ENCODE results near the gene HACL1.

HACL1 gene

GRCh38 chr3:15601399-15602145 is at the start of gene HACL1, which contains the start of gene BTD:
TSS of gene HACL1 (minus strand) at chr3:15601569. CDS start at chr3:15601463, 106 bp downstream.
TSS of gene BTD (plus strand) at chr3:15601745. CDS start at chr3:15635440, 33,695 bp downstream.
- DNase-seq (ENCODE audit: low spot score), result peak; percentile 99

GRCh38 chr3:15649858-15650257 is 48.5 kb upstream of the HACL1 start:
- no peak for DNase-seq (ENCODE audit: low spot score)

GRCh38 chr3:15649341-15649740 is 48.0 kb upstream of the HACL1 start:
- no peak for DNase-seq (ENCODE audit: low spot score)

- peak; percentile 94 for DNase-seq (ENCODE audit: low spot score)
Observed at GRCh38 chr3:15647611-15648167, 46.3 kb upstream of the HACL1 start.

- peak; percentile 87 for DNase-seq (ENCODE audit: low spot score)
Observed at GRCh38 chr3:15646851-15647511, 45.6 kb upstream of the HACL1 start.

GRCh38 chr3:15645740-15646501 is 44.6 kb upstream of the HACL1 start:
- peak; percentile 88 for DNase-seq (ENCODE audit: low spot score)

- no peak for DNase-seq (ENCODE audit: low spot score)
Observed at GRCh38 chr3:15645246-15645645, 43.9 kb upstream of the HACL1 start.

GRCh38 chr3:15638891-15639262 is 37.5 kb upstream of the HACL1 start:
- no peak for DNase-seq (ENCODE audit: low spot score)

- no peak for DNase-seq (ENCODE audit: low spot score)
Observed at GRCh38 chr3:15638193-15638890, 37.0 kb upstream of the HACL1 start.

GRCh38 chr3:15637131-15637951 is 36.0 kb upstream of the HACL1 start:
- DNase-seq (ENCODE audit: low spot score), result no peak

GRCh38 chr3:15636028-15636709 is 34.8 kb upstream of the HACL1 start:
- DNase-seq (ENCODE audit: low spot score), result no peak

GRCh38 chr3:15635121-15635661 is 33.8 kb upstream of the HACL1 start:
- no peak for DNase-seq (ENCODE audit: low spot score)

GRCh38 chr3:15634671-15635070 is 33.3 kb upstream of the HACL1 start:
- no peak for DNase-seq (ENCODE audit: low spot score)

- no peak for DNase-seq (ENCODE audit: low spot score)
Observed at GRCh38 chr3:15633766-15634598, 32.6 kb upstream of the HACL1 start.

- no peak for DNase-seq (ENCODE audit: low spot score)
Observed at GRCh38 chr3:15633159-15633558, 31.8 kb upstream of the HACL1 start.

- DNase-seq (ENCODE audit: low spot score), result no peak
Observed at GRCh38 chr3:15632212-15632580, 30.8 kb upstream of the HACL1 start.

- no peak for DNase-seq (ENCODE audit: low spot score)
Observed at GRCh38 chr3:15631426-15632211, 30.2 kb upstream of the HACL1 start.

GRCh38 chr3:15630646-15631350 is 29.4 kb upstream of the HACL1 start:
- peak; percentile 65 for DNase-seq (ENCODE audit: low spot score)
